PFSK-1 (cell line): ENCODE measurements around the gene STK40.
A peak's percentile ranks its signal among the peaks of the same experiment; 100 is the strongest.

Experiments
- FOXP2 ChIP-seq: optimal IDR thresholded peaks from 2 replicates; pipeline ENCODE3; 2011; ENCODE audit warnings: borderline replicate concordance, control low read depth, inconsistent platforms; ENCODE audit not compliant: insufficient read depth; ENCODE audit errors: extremely low read length, extremely low read depth
- POLR2AphosphoS5 ChIP-seq: IDR thresholded peaks from 2 replicates; pipeline ENCODE4 v1.6.1; 2012; ENCODE audit warnings: low read depth, mild to moderate bottlenecking, control low read depth, low read length, moderate library complexity
- REST ChIP-seq, 2 experiments: IDR thresholded peaks; 2 replicates each; pipeline versions ENCODE4 v1.6.1 to v1.8.0; 2011 to 2012; ENCODE audit warnings: low read depth in 2 of 2, low read length in 2 of 2, control low read depth in 1 of 2, inconsistent platforms in 1 of 2, mild to moderate bottlenecking in 1 of 2, moderate library complexity in 1 of 2; ENCODE audit not compliant: insufficient read depth in 1 of 2
- SIN3A ChIP-seq: IDR thresholded peaks from 2 replicates; pipeline ENCODE4 v1.6.1; 2012; ENCODE audit warnings: mild to moderate bottlenecking, low read length, moderate library complexity, borderline replicate concordance; ENCODE audit not compliant: insufficient read depth
- TAF1 ChIP-seq: IDR thresholded peaks from 2 replicates; pipeline ENCODE4 v1.6.1; 2012; ENCODE audit warnings: low read length, control low read depth, borderline replicate concordance; ENCODE audit not compliant: insufficient read depth

Gene STK40

GRCh38 chr1:36389999-36390398, 4.3 kb upstream of the STK40 start:
- no peak for TF ChIP-seq POLR2AphosphoS5

GRCh38 chr1:36389261-36389660, 3.5 kb upstream of the STK40 start:
- TF ChIP-seq SIN3A = no peak
- TF ChIP-seq POLR2AphosphoS5 = no peak
- no peak for TF ChIP-seq TAF1
- no peak for TF ChIP-seq FOXP2
- TF ChIP-seq REST (IDR thresholded peaks at IDR 0.05; ENCODE audit: insufficient read depth in 1 of 2, low read depth in 2 of 2, low read length in 2 of 2) = no peak

GRCh38 chr1:36387141-36387949, 1.6 kb upstream of the STK40 start:
- peak; percentile 75; the same call in 1 of the 2 replicates for TF ChIP-seq SIN3A
- TF ChIP-seq POLR2AphosphoS5 = no peak

GRCh38 chr1:36386265-36387140, 779 bp upstream of the STK40 start:
- TF ChIP-seq REST (IDR thresholded peaks at IDR 0.05; ENCODE audit: insufficient read depth in 1 of 2, low read depth in 2 of 2, low read length in 2 of 2) = no peak; a peak in 1 of 4 replicates
- TF ChIP-seq POLR2AphosphoS5 = peak; percentile 83
- peak; percentile 100 for TF ChIP-seq SIN3A
- TF ChIP-seq TAF1 = peak; percentile 65; the same call in 1 of the 2 replicates
- peak; percentile 52 for TF ChIP-seq FOXP2

- peak; percentile 47; the same call in 1 of the 2 replicates for TF ChIP-seq TAF1
- no peak for TF ChIP-seq REST (IDR thresholded peaks at IDR 0.05; ENCODE audit: insufficient read depth in 1 of 2, low read depth in 2 of 2, low read length in 2 of 2)
- no peak for TF ChIP-seq POLR2AphosphoS5
- no peak for TF ChIP-seq SIN3A
- TF ChIP-seq FOXP2 = no peak
These were observed 948 bp downstream of the STK40 start for GRCh38 chr1:36384542-36385409.

- TF ChIP-seq TAF1 (no peak), FOXP2 (no peak), POLR2AphosphoS5 (no peak), SIN3A (no peak), REST (IDR thresholded peaks at IDR 0.05; ENCODE audit: insufficient read depth in 1 of 2, low read depth in 2 of 2, low read length in 2 of 2) (no peak)
These were observed 2.5 kb downstream of the STK40 start for GRCh38 chr1:36383240-36383639.
